Renal cortex interstitium (tissue), 11 donors: ENCODE results near the gene TASP1. TPM values are rescaled to one million over a fixed set of nuclear protein-coding genes. Genes with fewer than 3 reads are reported as not detected.
"Not testable (repeated sequence)": the region's sequence is repeated elsewhere in the genome, so short reads cannot be mapped to it uniquely, and the experiment has no call there.

Experiments
- DNase-seq, 11 donors: peaks; one replicate each; pipeline ENCODE4 v3.0.0-alpha.2; 2013; ENCODE audit warnings: low read depth in 9 of 11, low spot score in 4 of 11; ENCODE audit errors: extremely low read depth in 1 of 11
- polyA plus RNA-seq, 3 donors: library from polyadenylated mRNA; unstranded; fragments of 120-200 nt; gene quantifications; one replicate each; pipeline ENCODE4 v1.2.1, GENCODE V29; 2013; ENCODE audit not compliant: insufficient read length in 3 of 3

The TASP1 gene
- polyA plus RNA-seq, 3 donors: 12.4 to 15.2 (median 14.1) TPM

- not testable (repeated sequence) for DNase-seq
Observed at GRCh38 chr20:13658060-13658459, 19.3 kb upstream of the TASP1 start.

GRCh38 chr20:13656721-13657368 is 18.1 kb upstream of the TASP1 start:
- no peak for DNase-seq

DNA sequence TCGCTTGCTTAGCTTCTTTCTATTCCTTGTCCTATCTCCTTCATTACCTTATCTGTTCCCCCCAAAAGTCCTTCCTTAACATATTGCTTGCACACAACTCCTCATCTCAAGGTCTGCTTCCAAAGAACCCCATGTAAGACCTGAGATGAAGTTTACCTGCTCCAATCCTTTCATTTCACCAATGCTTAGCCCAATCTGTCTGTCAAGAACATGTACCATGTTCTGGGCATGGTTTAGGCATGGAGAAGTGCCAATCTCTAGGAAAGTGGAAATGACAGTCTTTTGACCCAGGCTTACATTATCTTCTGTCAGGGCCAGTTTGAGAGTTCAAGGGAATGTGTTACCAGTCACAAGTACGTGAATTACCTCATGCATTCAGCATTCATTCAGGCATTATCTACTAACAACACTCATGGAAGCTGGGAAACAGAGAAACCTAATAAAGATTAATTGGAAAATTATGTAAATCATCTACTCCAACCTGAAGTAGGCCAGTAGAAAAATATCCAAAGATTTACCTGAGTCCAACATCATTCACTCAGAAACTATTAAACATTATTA is 15.8 kb upstream of the TASP1 start:
- DNase-seq: no peak

- no peak for DNase-seq
Observed at GRCh38 chr20:13650474-13650873, 11.7 kb upstream of the TASP1 start.

DNA sequence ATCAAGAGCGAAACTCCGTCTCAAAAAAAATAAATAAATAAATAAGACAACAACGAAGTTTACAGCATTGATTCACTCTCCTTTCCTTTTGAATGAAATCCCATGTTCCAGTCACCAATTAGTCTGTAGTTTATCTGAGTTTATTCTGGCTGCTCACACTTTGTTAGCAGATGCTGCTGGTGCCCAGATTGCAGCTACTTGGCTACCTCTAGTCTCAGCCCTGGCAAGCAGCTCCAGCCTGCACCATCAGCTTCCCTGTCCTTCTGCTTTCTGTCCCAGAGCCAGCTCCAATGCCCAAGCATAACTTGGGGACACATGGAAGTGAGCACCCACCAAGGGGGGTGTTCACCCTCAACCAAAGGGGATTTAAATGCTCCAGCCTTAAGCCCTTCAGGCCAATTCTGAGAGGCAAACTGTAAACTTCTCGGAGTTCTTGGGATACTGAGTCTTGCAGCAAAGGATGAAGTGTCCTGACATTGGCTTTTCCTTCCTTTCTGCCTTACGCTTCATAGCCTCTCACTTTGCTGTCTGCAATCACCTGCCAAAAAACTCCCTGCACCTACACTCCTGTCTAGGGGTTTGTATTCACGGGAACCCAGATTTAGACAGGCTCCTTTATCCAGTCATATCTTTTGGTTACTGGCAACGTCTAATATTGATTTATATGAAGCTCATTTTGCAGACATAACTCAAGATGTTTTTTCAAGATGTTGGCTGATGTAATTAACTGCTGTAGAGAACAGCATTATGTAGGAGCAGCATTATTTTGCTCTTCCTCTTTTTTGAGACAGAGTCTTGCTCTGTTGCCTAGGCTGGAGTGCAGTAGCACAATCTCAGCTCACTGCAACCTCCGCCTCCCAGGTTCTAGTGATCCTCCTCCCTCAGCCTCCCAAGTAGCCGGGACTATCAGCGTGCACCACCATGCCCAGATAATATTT is 9.8 kb upstream of the TASP1 start:
- DNase-seq: no peak

DNA sequence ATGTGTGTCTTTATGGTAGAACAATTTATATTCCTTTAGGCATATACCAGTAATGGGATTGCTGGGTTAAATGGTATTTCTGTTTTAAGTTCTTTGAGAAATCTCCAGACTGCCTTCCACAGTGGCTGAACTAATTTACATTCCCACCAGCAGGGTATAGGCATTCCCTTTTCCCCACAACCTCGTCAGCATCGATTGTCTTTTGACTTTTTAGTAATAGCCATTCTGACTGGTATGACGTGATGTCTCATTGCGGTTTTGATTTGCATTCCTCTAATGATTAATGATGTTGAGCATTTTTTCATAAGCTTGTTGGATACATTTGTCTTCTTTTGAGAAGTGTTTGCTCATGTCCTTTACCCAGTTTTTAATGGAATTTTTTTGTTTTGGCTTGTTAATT is 5.3 kb upstream of the TASP1 start:
- no peak for DNase-seq

- DNase-seq: peak in 3 of 11 donors; percentile 5 to 20 (median 15)
Observed at GRCh38 chr20:13639150-13639497, 392 bp upstream of the TASP1 start.

DNA sequence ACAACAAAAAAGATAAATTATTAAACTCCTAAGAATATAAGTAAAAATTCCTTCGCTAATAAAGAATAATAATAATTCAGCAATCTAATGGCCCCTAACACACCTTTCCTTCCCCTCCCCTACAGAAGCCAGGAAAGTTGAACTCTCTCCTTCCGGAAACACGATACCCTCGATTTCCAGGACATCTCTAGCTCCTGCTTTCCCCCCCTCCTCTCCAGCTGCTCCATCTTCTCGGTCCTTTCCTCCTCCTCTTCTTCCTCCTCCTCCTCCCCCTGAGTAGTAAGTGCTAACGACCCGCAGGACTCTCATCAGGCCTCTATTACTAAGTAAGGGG is 603 bp downstream of the TASP1 start:
- peak in 8 of 11 donors; percentile 11 to 46 (median 27) for DNase-seq

GRCh38 chr20:13632431-13632830 is 6.3 kb downstream of the TASP1 start:
- no peak for DNase-seq

GRCh38 chr20:13627525-13627924 is 11.2 kb downstream of the TASP1 start:
- DNase-seq: not testable (repeated sequence)

- DNase-seq: no peak
Observed at GRCh38 chr20:13626724-13627123, 12.0 kb downstream of the TASP1 start.

DNA sequence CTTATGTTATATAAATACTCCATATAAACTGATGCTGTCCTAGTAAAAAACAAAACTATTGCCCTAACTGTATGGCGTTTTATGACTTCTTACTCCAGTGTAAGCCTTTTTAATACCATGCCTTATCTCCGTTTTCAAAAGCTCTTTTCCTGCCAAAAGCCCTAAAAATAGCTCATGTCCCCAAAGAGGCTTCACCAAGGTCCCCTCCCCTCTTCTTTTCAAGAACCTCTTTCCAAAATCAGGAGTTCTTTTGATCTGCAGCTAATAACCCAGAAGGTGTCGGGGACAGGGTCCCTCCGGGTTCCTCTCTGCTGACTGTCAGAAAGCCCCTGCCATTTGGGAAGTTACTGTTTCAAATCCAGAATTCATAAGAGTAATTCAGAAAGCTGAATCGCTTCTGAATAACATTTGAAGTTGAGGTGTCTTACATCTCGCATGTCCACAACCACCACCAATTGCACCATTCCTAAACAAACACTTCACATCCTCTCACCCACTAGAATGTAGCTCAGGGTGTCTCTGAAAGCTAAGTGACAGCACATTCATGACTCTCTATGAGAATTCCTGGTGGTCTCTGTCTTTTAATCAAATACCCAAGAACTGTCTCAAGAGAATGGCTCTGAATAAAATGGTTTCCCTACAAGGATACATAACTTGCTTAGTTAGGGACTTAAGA is 13.3 kb downstream of the TASP1 start:
- DNase-seq: no peak

- DNase-seq: not testable (repeated sequence)
Observed at GRCh38 chr20:13619415-13619814, 19.3 kb downstream of the TASP1 start.

DNA sequence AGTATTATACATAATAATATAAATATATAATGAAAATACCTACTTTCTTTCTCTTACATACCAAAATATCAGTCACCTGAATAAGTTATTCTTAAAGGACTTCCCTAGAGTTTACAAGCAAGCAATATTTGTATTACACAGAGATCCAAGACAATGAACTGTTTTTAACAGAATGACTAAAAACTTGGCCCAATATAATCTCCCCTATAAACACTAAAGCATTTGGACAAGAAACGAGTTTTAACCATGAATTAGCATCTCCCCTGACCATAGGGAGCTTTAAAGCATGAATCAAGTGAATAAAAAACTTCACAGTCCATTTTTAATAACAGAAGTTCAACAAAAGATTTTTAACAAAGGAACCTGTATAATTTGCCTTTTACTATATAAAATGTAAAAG is 20.3 kb downstream of the TASP1 start:
- not testable (repeated sequence) for DNase-seq

GRCh38 chr20:13617585-13617984 is 21.1 kb downstream of the TASP1 start:
- not testable (repeated sequence) for DNase-seq

- DNase-seq: not testable (repeated sequence)
Observed at GRCh38 chr20:13616713-13617112, 22.0 kb downstream of the TASP1 start.

- DNase-seq: no peak
Observed at GRCh38 chr20:13613917-13614316, 24.8 kb downstream of the TASP1 start.

GRCh38 chr20:13611611-13612125 is 27.1 kb downstream of the TASP1 start:
- no peak for DNase-seq

DNA sequence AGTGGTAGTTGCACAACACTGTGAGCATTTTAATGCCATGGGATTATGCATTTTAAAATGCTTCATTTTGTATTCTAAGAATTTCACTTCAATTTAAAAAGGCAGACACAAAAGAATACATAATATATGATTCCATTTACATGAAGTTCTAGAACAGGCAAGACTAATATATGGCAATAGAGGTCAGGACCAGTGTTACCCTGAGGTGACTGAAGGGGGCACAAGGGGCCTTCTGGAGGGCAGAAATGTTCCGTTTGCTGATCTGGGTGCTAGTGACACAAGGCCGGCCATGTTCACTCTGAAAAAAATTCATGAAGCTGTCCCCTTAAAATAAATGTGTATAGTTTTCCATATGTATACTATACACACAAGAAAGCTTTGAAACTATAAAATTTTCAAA is 28.5 kb downstream of the TASP1 start:
- DNase-seq: no peak
